Measurements from ENCODE around the gene GHDC.
A peak's percentile ranks its signal among the peaks of the same experiment; 100 is the strongest.

Gene GHDC

DNA sequence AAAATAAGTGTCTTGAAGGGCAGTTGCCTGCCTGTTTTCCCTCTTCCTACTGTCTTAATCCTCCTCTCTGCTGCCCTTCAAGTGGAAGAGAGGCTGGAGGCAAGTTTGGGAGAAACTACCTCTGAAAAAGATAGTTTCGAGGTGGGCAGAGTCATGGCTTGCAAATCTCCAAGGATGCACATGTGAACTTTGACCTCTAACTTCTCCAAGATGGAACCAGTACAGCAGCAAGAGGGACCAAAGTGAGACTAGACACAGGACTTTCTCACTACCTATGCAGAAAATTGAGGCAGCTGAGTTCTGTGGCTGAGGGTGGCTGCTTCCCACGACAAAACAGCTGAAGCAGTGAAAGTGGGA lies 12.5 kb downstream of the GHDC start:
- no peak for DNase-seq

DNA sequence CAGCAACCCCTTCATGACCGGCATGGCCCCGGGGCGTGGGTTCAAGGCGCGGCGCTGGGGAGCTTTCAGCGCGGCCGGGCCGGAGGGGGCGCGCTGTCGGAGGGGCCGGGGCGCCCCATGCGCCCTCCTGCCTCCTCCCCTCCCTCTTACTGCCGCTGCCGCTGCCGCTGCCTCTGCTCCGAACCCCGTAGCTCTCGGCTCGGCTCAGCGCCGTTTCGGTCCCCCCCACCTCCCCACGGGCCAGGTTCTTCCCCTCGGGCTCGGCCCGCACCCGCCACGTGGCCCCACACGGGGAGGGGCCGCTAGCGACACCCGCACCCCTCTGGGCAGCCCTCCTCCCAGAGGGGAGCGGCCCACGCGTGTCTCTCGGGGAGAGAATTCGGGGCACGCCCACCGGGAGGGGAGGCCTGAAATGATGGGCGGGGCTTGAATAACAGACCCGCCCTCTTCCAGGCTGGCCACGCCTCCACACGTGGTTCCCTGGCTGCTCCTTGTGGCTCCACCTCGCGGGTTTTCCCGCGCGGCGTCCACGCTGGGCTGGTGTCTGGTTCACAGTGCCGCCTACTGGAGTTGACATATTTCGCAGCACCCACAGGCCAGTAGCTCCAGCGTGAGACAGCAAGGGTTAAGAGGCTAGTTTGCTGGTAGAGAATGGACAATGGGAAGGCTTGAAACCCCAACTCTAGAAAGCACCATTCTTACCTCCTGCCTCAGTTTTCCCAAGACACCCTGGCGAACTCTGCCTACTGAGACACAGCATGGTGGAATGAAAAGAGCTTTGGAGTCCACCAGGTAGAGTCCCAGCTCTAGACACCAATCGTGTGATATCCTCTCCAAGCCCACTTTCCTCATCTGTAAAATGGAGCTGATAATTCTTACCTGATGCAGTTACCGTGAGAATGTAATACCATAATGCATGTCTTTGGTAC lies 13.1 kb downstream of the GHDC start, which contains the start of gene KCNH4:
KCNH4 (minus strand) TSS at position 221 of the 929 bp plus-strand sequence; CDS start at position 24, 197 bp downstream.
- peak; percentile 93 to 96 for DNase-seq

DNA sequence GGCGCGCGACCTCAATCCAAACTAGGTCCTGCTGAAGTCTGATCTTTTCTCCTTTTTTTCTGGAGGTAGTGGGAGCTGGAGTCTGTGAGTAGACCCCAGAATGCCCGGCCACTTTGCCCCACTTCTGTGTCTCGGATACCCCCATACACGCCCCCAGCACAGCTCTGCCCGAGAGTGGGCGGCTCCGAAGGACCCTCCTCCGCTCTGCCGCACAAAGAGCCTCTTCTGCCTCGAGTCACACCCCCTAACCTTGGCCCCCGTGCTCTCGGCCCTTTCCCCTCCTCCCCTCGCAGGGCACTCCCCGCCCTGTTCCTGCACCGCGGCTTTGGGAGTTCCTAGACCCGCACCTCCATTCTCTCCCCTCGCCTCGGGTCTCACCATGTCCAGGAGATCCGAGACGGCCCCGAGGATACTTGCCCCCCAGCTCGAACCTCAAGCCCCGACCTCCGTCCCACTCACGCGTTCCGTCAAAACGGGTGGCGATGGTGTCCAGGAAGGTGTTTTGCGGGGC lies 13.8 kb downstream of the GHDC start:
- DNase-seq = no peak

DNA sequence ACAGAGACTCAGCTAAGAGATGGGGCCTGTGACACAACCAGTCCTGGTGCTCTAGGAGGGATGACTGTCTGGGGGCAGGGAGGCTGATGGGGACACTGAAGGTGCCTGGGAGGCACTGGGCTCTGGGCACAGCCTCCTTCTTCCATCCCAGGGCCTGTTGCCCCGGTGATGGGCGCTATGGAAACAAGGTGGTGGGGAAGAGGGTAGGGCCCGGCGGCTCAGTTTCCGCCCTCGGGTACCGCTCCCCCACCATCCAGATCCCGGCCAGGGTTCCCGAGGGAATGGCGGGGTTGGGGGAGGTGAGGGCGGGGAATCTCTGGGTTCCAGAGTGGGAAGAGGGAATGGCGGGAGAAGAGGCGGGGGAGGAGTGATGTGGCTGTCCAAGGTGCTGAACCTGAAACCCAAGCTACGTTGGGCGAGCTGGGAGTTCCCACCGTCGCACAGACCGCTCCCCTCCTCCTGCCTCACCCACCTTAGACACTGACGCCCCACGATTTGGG lies 14.3 kb downstream of the GHDC start:
- DNase-seq = peak in 1 of 2 donors; percentile 20

DNA sequence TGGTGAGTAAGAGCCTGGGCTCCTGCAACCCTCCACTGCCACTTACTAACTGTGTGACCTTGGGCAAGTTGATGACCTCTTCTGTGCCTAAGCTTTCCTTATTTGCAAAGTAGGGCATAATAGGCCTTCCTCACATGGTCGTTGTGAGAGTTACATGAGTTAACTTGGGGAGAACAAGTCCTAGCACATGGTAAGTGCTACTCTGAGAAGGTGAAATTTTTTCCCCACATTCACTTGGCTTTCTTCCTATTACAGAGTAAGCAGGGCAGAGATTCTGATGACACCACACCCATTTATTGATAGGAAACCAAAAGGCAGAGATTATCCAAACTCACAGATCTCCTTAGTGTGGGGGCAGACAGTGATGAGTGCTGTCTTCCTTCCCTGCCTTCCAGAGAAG lies 15.0 kb downstream of the GHDC start:
- peak in 1 of 2 donors; percentile 25 for DNase-seq

DNA sequence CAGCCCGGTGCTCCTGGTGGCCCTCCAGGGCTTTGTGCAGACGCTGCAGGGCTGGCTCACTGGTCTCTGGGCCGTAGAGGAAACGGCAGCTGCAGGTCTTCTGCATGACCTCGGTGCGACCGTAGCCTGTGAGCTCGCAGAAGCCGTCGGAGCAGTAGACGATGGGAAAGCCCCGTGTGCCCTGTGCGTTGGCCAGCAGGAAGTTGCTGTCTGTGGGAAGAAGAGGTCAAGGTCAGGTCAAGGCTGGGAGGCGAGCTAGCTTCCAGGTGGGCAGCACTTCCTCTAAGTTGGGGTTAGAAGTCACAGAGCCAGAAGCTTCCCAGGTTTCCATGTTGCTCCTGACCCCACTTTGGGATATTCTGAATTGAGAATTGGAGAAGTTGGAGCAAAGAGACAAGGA lies 15.5 kb downstream of the GHDC start:
- peak; percentile 70 to 93 for DNase-seq

DNA sequence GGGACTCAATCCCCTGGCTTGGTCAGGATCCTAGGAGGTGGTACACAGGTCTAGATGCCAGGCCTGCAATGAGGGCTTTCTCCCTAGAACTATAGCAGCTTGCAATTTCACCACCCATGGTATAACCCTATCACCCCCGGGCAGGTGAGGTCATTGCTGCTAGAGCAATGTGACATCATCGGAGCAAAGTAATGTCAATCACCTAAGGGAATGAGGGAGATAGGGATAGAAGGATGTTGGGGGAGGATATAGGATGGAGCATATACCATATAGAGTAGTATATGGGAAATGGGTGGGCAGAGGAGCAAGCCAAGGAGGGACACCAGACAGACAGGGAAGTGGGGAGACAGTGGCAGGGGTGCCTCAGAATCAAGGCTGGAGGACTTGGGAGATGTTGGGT lies 16.6 kb downstream of the GHDC start:
- no peak for DNase-seq

DNA sequence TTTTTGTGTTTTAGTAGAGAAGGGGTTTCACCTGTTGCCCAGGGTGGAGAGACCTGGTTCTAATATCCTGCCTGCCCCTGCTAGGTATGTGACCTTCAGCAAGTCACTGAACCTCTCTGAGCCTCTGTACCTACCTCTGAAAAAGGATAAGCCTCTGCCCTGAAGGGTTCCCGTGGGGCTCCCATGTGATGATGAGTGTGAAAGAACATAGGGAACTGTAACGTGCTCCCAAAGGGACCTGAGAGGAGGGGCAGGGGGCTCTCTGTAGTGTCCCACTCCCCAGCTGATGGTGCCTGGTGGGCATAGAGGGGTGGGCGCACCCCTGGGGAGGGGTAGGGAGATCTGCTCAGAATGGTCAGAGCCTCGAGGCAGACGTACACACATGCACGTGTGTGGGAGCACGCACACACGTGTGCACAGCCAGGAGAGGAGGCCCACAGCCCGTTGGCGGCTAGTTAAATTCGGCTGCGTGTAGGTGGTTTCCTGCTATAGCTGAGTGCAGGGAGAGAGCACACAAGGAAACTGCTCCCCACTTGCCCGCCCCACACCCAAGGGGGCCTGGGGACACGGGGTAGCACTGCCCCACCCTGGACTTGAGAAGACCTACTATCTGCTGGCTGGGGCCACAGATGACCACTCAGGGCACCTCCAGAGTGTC lies 20.0 kb downstream of the GHDC start:
- peak in 1 of 2 donors; percentile 32 for DNase-seq

DNA sequence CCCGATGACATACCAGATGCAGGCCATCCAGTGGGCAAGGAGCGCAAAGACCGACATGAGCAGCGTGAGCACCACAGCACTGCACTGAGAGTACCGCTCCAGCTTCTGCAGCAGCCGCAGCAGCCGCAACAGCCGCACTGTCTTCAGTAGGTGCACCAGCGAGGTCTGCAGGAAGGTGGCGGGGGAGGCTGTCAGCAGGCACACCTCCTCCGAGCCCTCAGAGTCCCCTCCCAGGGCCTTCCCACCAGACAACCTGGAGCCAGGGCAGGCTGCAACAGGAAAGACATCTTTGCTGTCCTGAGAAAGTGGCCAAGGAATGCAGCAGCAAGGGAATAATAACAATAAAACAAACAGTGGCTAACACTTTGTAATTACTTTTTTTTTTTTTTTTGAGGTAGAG lies 22.5 kb downstream of the GHDC start:
- no peak for DNase-seq

DNA sequence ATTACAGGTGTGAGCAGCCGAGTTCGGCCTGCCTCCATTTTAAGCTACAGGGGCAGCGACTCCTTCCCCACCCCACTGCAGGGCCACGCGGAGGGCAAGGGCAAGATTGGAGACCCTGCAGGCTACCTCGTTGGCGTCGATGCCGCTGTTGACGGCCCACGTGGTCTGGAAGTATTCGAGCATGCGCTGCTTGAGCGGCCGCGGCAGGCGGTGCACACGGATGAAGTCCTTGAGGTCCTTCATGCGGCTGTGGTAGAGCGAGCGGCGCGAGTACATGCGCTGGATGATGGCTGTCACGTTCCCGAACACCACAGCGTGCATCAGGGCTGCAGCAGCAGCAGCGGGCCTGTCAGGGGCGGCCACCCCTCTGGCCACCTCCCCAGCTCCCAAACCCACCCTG lies 24.9 kb downstream of the GHDC start:
- no peak for DNase-seq

DNA sequence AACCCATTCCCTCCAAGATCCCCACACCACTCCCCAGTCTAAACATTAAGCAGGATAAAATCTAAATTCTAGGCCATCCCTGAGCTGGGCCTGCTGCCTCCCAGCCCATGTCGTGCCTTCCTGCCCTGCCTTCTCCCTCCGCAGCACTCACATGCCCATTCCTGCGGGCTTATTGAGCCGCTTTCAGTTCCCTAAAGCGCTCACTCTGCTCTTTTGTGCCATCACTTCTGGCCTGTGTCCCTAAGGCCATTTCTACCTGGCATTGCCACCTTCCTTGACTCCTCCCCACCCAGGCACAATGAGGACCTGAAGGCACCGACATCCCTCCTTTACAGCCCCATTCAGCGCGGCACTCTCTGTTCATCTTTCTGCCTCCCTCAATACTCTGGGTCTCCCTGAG lies 26.5 kb downstream of the GHDC start:
- peak; percentile 42 to 67 for DNase-seq

DNA sequence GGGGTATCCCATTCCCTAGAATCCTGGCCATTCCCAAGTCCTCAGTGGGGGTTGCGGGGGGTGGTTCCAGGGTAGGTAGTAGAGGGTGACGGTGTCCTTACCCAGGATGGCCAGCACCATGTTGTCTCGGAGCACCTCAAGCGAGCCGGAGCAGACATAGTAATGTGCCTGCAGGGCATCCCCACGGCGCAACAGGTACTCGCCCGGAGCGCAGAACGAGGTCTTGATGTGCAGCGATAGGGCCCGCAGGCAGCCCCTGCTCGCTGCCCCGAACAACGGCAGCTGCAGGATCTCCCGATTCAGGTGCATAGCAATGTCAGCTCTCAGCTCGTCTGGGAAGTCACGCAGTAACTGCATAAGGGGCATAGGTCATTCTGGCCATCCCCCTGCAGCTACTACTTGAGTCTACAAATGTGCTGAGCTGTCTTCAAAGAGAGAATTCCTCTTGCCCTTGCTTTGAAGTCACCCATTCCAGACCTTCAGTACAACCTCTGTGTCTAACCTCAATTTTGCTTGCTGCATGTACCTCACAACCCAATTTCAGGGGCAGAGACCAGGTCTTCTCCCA lies 28.0 kb downstream of the GHDC start:
- DNase-seq = no peak

DNA sequence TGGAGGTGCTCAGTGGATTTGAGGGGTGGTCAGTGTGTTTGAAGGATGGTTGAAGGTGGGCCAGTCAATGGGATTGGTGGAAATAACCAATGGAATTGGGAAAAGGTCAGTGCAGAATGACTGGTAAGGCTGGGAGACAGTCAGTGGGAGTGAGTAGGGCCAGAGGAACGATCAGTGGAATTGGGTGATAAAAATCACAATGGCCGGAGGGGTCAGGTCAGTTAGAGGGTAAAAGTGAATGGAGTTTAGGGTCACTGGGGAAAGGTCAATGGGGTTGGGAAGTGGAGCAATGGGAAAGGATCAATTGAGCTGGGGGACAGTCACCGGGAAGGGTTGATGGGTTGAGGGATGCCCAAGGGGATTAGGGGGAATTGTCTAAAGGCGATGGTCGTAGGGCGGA lies 28.5 kb downstream of the GHDC start:
- no peak for DNase-seq

DNA sequence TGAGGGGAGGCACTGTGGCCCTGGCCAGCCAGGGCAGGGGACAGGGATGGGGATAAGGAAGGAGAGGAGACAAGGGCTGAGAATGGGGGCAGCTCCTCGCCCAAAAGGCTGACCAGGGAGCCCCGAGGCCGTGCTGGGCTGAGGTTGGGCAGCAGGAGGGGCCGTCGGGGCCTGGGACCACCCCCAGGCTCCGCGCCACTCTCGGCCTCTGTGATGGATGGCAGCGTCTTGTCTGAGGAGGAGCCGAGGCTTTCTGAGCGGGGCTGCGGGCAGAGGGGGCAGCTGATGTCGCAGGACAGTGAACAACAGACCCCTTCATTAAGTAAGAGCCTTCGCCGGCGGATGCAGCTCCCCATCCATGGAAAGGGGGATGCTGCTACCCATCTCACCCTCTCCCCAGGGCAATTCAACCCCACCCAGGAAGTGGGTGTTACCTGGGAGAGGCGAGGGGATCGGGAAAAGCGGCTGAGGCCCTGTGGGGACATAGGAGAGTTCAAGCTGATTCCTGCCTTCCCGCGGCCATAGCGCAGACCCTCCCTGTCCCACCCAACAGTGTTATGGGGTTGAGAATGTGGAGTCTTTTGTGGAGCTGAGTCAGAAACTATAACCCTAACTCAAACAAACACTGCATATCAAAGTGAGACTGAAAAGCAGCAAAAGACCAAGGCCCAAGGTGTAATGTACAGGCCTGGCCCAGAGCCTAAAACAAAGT lies 30.4 kb downstream of the GHDC start:
- DNase-seq = no peak

DNA sequence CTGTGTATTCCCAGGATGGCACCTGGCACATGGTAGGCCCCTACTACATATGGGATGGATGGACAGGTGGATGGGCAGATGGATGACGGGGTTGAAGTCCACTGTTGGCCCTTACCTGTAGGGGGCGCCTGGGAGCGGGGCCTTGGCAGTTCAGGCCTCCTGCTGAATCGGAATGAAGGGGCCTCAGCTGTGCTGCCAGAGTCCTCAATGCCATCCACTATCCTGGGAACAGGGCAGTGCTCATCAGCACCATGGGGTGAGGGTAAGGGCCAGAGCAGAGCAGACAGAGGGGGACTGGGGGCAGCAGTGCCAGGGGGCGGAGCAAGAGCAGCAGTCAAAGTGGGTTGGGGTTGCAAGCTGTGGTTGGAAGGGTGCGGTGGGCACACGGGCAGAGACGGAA lies 31.2 kb downstream of the GHDC start:
- peak; percentile 10 to 25 for DNase-seq

DNA sequence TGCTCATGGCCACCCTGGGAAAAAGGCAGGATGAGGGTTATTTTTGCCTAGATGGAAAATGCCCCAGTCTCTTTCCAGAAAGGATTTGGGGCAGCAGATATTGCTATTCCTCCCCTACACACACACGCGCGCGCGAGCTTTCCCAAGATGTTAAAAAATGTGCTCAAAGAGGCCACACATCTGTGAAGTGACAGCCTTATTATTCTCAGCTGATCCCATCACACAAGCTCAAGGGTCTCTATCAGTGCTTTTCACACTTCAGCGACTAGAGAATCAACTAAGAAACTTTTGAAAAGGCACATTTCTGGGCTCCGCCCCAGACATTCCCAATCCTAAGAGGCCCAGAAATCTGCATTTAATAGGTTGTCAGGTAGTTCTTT lies 33.8 kb downstream of the GHDC start:
- no peak for DNase-seq

DNA sequence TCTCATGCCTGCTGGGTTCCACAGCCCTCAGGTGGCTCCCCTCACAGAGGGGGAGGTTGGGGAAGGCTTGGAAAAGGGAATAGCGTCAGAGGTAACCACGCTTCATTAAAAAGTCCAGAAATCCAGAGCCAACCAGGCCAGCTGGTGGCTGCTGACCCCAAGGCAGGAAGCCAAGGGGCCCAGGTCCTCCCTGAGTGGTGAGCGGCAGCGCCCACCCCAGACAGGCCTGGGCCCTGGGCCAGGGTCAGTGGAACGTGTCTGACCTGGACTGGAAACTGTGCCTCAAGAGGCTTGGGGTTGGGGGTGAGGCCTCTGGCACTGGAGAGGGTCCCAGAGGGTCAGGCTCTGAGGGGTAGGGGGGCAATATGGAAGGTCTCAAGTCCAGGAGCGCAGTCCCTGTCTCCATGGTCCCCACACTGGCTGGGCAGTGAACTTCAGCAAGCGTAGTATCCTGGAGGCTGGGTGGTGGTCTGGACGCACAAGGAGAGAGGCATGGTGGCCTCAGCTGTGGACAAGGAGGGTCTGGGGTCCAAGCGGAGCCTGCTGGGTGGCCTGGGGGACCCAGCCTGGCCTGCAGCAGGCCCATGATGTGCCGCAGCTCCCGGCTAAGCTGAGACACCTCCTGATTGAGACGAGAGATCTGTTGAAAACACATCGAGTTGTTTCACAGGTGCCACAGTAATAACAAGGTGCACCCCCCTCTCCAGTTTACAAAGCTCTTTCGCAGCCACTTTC lies 34.3 kb downstream of the GHDC start:
- no peak for DNase-seq

DNA sequence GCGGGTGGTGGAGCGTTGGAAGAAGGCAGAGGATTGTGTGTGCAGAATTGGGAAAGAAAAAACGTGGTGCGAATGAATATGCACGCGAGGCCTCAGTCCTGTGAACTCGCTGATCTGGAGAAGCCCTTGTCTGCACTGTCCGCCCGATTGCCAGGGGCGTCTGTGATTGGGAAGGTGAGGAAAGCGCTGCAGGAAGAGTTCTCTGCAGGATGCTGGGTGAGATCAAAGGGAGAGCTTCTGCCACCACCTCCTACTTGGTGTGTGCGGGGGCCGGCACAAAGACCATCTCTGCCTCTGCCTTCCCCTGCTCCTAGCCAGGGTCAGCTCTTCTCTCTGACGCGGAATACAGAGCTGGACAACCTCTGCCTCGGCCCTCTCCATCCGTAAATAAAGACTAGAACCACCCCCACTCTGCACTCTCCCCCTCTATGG lies 38.7 kb downstream of the GHDC start:
- DNase-seq = no peak

DNA sequence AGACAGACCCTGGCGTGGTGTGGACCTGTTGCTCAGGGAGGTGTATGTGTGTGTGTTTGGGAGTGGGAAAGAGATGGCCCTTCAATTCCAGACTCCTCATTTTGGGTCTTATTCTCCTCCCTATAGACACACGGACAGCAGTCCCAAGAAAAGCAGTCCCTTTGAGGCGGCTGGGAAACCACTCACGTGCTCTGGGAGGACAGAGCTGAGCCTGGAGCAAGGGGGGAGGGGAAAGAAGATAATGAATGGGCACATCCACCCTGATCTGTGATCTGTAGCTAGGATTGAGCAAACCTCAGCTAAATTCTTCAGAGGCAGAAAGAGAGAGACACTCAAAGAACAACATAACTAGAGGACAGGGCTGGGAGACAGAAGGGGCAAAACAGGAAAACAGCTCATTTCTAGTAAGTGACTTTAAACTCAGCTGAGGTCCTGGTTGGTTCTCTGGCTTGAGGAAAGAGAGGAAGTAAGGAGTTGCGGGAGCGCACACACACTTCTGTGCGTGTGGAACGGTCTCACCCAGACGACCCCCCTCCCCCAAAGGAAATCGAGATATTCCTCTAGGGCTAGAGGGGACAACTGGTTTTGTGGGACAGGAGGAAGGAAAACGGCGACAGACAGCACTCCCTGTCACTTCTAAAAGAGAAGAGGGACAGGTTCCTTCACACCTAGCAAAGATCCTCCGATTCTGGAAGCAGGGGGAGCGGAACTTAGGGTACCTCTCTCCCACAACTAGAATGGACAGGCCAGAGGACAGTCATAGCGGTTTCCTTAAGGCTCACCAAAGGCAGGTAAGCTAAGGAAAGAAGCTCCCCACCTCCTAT lies 40.2 kb downstream of the GHDC start:
- peak; percentile 34 to 54 for DNase-seq

DNA sequence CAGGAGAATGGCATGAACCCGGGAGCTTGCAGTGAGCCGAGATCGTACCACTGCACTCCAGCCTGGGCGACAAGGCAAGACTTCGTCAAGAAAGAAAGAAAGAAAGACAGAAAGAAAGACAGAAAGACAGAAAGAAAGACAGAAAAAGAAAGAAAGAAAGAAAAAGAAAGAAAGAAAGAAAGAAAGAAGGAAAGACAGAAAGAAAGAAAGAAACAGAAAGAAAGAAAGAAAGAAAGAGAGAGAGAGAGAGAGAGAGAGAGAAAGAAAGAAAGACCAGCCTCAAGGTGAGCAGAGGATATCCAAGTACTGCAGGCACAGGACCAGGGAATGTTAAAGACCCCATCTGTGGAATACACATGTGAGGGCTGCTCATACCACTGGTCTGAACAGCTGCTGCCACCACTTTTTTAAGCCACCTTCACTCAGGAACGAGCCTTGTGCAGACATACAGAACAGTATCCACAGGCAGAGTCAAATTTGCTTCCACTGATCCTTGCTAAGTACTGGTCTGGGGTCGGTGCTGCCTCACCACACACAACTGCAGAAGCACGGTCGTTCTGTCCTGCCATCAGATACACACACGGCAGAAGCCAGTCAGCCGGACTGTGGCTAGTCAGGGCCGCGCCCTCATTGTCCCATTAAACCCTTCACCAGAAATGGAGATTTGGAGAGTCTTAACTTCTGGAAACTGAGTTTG lies 47.2 kb downstream of the GHDC start:
- no peak for DNase-seq

Data from inflammatory macrophage (primary cell).